Fibroblast of lung (primary cell): ENCODE results near the gene TMPRSS9. TPM values are rescaled to one million over a fixed set of nuclear protein-coding genes. Genes with fewer than 3 reads are reported as not detected.
A peak's percentile ranks its signal among the peaks of the same experiment; 100 is the strongest.
"Not testable (repeated sequence)": the region's sequence is repeated elsewhere in the genome, so short reads cannot be mapped to it uniquely, and the experiment has no call there.

Experiments used
- DNase-seq, 2 donors: peaks; one replicate each; pipeline versions ENCODE4 v3.0.0 to v3.0.0-alpha.2; 2010; ENCODE audit warnings: low read depth in 2 of 2
- H2AFZ ChIP-seq: 2 replicates; pipeline ENCODE4 v1.5.1; 2012; ENCODE audit warnings: low read length, control low read depth, inconsistent platforms
- H3K27ac ChIP-seq: 2 replicates; pipeline ENCODE4 v1.5.1; 2011; ENCODE audit warnings: low read length, control low read depth; ENCODE audit not compliant: insufficient read depth
- H3K27me3 ChIP-seq: 2 replicates; pipeline ENCODE4 v1.5.1; 2011; ENCODE audit warnings: mild to moderate bottlenecking, low read length; ENCODE audit not compliant: control insufficient read depth, insufficient read depth
- H3K36me3 ChIP-seq: 2 replicates; pipeline ENCODE4 v1.5.1; 2011; ENCODE audit warnings: low read length; ENCODE audit not compliant: control insufficient read depth, insufficient read depth
- H3K4me1 ChIP-seq: 2 replicates; pipeline ENCODE4 v1.5.1; 2011; ENCODE audit warnings: low read length; ENCODE audit not compliant: control insufficient read depth, insufficient read depth; ENCODE audit errors: extremely low read depth
- H3K4me2 ChIP-seq: 2 replicates; pipeline ENCODE4 v1.5.1; 2011; ENCODE audit warnings: low read length, control low read depth; ENCODE audit not compliant: insufficient read depth; ENCODE audit errors: extremely low read depth
- H3K4me3 ChIP-seq, 4 experiments: fragments of 200-600 bp in 1 of 4; sonication (generic) in 1 of 4; replicated peaks in 1 of 4; 2 replicates each; pipeline ENCODE4 v1.5.1; 2011 to 2016; ENCODE audit warnings: low read length in 4 of 4, low read depth in 3 of 4, mild to moderate bottlenecking in 3 of 4, control low read depth in 2 of 4, inconsistent platforms in 1 of 4, mixed read lengths in 1 of 4; ENCODE audit not compliant: insufficient read depth in 1 of 4; ENCODE audit errors: control extremely low read depth in 1 of 4
- H3K79me2 ChIP-seq: 2 replicates; pipeline ENCODE4 v1.5.1; 2012; ENCODE audit warnings: mild to moderate bottlenecking, low read length, inconsistent platforms; ENCODE audit not compliant: control insufficient read depth, insufficient read depth
- H3K9ac ChIP-seq: 2 replicates; pipeline ENCODE4 v1.5.1; 2011; ENCODE audit warnings: mild to moderate bottlenecking, low read length, control low read depth; ENCODE audit not compliant: insufficient read depth
- H3K9me3 ChIP-seq: 2 replicates; pipeline ENCODE4 v1.5.1; 2012; ENCODE audit warnings: low read depth, low read length; ENCODE audit not compliant: control insufficient read depth, insufficient read depth
- H4K20me1 ChIP-seq: 2 replicates; pipeline ENCODE4 v1.5.1; 2011; ENCODE audit warnings: low read length; ENCODE audit not compliant: control insufficient read depth, insufficient read depth; ENCODE audit errors: extremely low read depth
- CTCF ChIP-seq, 2 donors: IDR thresholded peaks in 1 of 2; conservative IDR thresholded peaks in 1 of 2; 1 replicate in 1 of 2; 2 replicates in 1 of 2; pipeline ENCODE4 v1.5.1; 2011 to 2012; ENCODE audit warnings: low read length in 2 of 2, control low read depth in 1 of 2, inconsistent platforms in 1 of 2, low read depth in 1 of 2, mild to moderate bottlenecking in 1 of 2
- EZH2 ChIP-seq: IDR thresholded peaks from 2 replicates; pipeline ENCODE4 v1.5.1; 2012; ENCODE audit warnings: low read length, control low read depth, mild to moderate bottlenecking; ENCODE audit errors: missing control alignments
- polyA plus RNA-seq, 2 donors: library from polyadenylated mRNA; depleted of rRNA in 1 of 2; stranded (reverse) in 1 of 2; unstranded in 1 of 2; fragments of >200 nt; gene quantifications; 2 replicates each; pipeline ENCODE4 v1.2.1, GENCODE V29; 2011 to 2012; ENCODE audit warnings: missing spikeins in 1 of 2
- total RNA-seq: library from RNA; depleted of rRNA; stranded (reverse); fragments of >200 nt; gene quantifications from 2 replicates; pipeline ENCODE4 v1.2.1, GENCODE V29; 2014

The TMPRSS9 gene
- total and polyA plus RNA-seq, 2 donors (not counting 1 experiment from before 2014, with no cell fraction given) = not detected

- peaks cover 14% of the 10 kb centered on the region for H3K36me3 ChIP-seq
- H3K4me3 ChIP-seq = no peak overlapping the region
- no peak for DNase-seq
- H2AFZ ChIP-seq = no peak overlapping the region
- no peaks in the 10 kb centered on the region for H3K79me2 ChIP-seq
- no peak overlapping the region for H3K9ac ChIP-seq
- no peaks in the 10 kb centered on the region for H3K9me3 ChIP-seq
- no peaks in the 10 kb centered on the region for H3K4me1 ChIP-seq
- TF ChIP-seq CTCF (conservative IDR thresholded peaks at IDR 0.05 in 1 of 2, IDR thresholded peaks at IDR 0.05 in 1 of 2; ENCODE audit: low read depth in 1 of 2, low read length in 2 of 2) (no peak), EZH2 (no peak)
- H3K27me3 ChIP-seq = no peaks in the 10 kb centered on the region
- H3K4me2 ChIP-seq = no peak overlapping the region
- no peak overlapping the region for H3K27ac ChIP-seq
- H4K20me1 ChIP-seq = no peaks in the 10 kb centered on the region
These were observed 15.6 kb upstream of the TMPRSS9 start for GRCh38 chr19:2344381-2344870.

- H3K9me3 ChIP-seq = no peaks in the 10 kb centered on the region
- peaks cover 14% of the 10 kb centered on the region for H3K36me3 ChIP-seq
- no peak overlapping the region for H2AFZ ChIP-seq
- no peak overlapping the region for H3K27ac ChIP-seq
- H4K20me1 ChIP-seq = no peaks in the 10 kb centered on the region
- H3K4me3 ChIP-seq = no peak overlapping the region
- no peaks in the 10 kb centered on the region for H3K79me2 ChIP-seq
- no peak overlapping the region for H3K9ac ChIP-seq
- TF ChIP-seq EZH2 (no peak), CTCF (conservative IDR thresholded peaks at IDR 0.05 in 1 of 2, IDR thresholded peaks at IDR 0.05 in 1 of 2; ENCODE audit: low read depth in 1 of 2, low read length in 2 of 2) (no peak)
- no peak overlapping the region for H3K4me2 ChIP-seq
- no peaks in the 10 kb centered on the region for H3K27me3 ChIP-seq
- no peak for DNase-seq
- H3K4me1 ChIP-seq = no peaks in the 10 kb centered on the region
These were observed 15.0 kb upstream of the TMPRSS9 start for GRCh38 chr19:2345076-2345475.

GRCh38 chr19:2345794-2346663, 14.0 kb upstream of the TMPRSS9 start:
- Histone ChIP-seq H3K4me3 (no peak overlapping the region), H3K36me3 (peaks cover 12% of the 10 kb centered on the region), H3K27ac (no peak overlapping the region), H3K9ac (no peak overlapping the region), H3K9me3 (no peaks in the 10 kb centered on the region), H4K20me1 (no peaks in the 10 kb centered on the region), H3K79me2 (no peaks in the 10 kb centered on the region), H2AFZ (no peak overlapping the region), H3K4me1 (no peaks in the 10 kb centered on the region), H3K4me2 (no peak overlapping the region), H3K27me3 (no peaks in the 10 kb centered on the region)
- TF ChIP-seq EZH2 (no peak), CTCF (conservative IDR thresholded peaks at IDR 0.05 in 1 of 2, IDR thresholded peaks at IDR 0.05 in 1 of 2; ENCODE audit: low read depth in 1 of 2, low read length in 2 of 2) (no peak)
- peak in 1 of 2 donors; percentile 15 for DNase-seq

GRCh38 chr19:2349818-2350217, 10.2 kb upstream of the TMPRSS9 start:
- not testable (repeated sequence) for H3K4me2 ChIP-seq

More at GRCh38 chr19:2349818-2350217, 10.2 kb upstream of the TMPRSS9 start:
- H4K20me1 ChIP-seq, H3K27ac ChIP-seq, H3K9ac ChIP-seq, DNase-seq, H3K79me2 ChIP-seq, H3K9me3 ChIP-seq, H2AFZ ChIP-seq, H3K4me1 ChIP-seq, H3K27me3 ChIP-seq, H3K36me3 ChIP-seq, H3K4me3 ChIP-seq: not testable (repeated sequence)
